AG10803 (cell line): Measurements from ENCODE around the gene PDE6A.
A peak's percentile ranks its signal among the peaks of the same experiment; 100 is the strongest.

Experiments
- DNase-seq: peaks from one replicate; pipeline ENCODE4 v3.0.0; 2010; ENCODE audit warnings: low read depth
- H3K4me3 ChIP-seq: 2 replicates; pipeline ENCODE4 v1.5.1; 2011; ENCODE audit warnings: mild to moderate bottlenecking, low read length, control low read depth
- CTCF ChIP-seq: conservative IDR thresholded peaks from 2 replicates; pipeline ENCODE4 v1.5.1; 2011; ENCODE audit warnings: mild to moderate bottlenecking, low read length, control low read depth, inconsistent platforms

Gene PDE6A

DNA sequence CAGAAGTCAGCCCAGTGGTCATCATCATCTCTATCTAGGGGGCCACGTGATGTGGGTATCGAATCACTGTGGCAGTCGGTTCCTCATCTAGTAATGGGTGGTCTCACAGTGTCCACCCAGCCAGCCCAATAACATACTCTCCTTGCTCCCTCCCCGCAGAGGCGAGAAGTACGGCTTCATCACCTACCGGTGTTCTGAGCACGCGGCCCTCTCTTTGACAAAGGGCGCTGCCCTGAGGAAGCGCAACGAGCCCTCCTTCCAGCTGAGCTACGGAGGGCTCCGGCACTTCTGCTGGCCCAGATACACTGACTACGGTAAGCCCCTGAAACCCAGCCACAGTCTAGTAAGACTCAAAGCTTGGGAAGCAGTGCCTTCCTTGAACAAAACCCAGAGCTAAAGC is 99.0 kb downstream of the PDE6A start:
- H3K4me3 ChIP-seq: no peak overlapping the region
- no peak for DNase-seq
- no peak for TF ChIP-seq CTCF

GRCh38 chr5:149841851-149842793 is 102.5 kb downstream of the PDE6A start:
- DNase-seq: no peak
- no peak for TF ChIP-seq CTCF
- no peak overlapping the region for H3K4me3 ChIP-seq

- no peak for TF ChIP-seq CTCF
- no peak overlapping the region for H3K4me3 ChIP-seq
- DNase-seq: no peak
Observed at GRCh38 chr5:149840226-149840825, 104.3 kb downstream of the PDE6A start.

DNA sequence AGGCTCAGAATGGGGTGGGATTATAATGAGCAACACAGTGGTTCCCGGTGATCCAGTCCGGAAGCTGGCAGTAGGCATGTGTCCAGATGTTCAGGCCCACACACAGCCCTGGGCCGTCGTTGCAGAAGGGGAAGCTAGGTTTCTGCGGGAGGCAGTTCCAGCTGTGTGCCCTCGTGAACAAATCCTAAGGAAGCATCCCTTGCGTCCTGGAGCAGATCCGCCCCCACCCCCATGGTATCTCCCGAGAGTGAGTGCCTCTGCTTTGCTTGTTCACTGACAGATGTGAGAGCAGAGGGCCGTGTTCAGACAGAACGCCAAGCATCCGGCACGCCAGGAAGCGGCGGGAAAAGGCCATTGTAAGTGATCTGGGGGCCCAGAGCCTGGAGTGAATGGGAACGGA is 104.8 kb downstream of the PDE6A start:
- DNase-seq: peak; percentile 6
- H3K4me3 ChIP-seq: no peak overlapping the region
- no peak for TF ChIP-seq CTCF

DNA sequence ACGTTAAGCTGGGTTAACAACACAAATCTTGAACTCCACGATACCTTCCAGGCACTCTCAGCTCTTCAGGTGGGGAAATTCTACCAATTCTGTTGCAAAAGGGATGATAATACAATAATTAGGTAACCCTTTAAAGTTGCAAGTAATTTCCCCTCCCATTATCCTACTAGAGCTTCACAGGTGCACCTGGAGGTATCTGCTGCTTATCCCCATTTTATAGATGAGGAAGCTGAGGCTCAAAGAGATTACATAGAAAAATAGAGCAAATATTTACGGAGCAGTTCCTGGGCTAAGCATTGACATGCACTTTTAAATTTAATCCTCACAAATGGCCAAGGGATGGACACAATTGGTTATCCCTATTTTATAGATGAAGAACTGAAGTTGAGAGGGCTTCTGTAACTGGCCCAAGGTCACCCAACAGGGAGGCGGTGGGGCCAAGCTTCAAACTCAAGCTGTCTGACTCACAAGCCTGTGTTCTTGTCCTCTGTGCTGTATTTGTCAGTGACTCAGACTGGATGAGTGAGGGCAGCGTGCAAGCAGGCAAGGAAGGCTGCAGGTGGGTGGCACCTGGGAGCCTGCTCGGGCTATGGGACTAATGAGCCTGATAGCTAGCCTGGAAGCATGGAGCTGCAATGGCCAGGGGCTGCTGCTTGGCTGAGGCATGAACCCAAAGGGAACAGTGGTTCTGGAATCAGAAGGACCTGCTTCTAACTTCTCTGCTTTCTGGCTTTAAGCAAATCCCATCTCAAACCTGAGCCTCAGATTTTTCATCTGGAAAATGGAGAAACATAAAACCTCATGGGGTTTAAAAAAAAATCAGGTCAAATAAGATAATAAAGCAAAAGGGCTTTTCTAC is 105.5 kb downstream of the PDE6A start:
- peak; percentile 29 for DNase-seq
- no peak for TF ChIP-seq CTCF
- H3K4me3 ChIP-seq: no peak overlapping the region

GRCh38 chr5:149837680-149838269 is 106.8 kb downstream of the PDE6A start:
- no peak overlapping the region for H3K4me3 ChIP-seq
- TF ChIP-seq CTCF: peak; percentile 86
- peak; percentile 58 for DNase-seq
